ENCODE results near the gene UBE2Z.

GRCh38 chr17:48871035-48871550, 37.1 kb upstream of the UBE2Z start:
- TF ChIP-seq TCF7L2 (IDR thresholded peaks at IDR 0.05; ENCODE audit: low read depth, low read length): no peak
- TF ChIP-seq, protein P1, sequence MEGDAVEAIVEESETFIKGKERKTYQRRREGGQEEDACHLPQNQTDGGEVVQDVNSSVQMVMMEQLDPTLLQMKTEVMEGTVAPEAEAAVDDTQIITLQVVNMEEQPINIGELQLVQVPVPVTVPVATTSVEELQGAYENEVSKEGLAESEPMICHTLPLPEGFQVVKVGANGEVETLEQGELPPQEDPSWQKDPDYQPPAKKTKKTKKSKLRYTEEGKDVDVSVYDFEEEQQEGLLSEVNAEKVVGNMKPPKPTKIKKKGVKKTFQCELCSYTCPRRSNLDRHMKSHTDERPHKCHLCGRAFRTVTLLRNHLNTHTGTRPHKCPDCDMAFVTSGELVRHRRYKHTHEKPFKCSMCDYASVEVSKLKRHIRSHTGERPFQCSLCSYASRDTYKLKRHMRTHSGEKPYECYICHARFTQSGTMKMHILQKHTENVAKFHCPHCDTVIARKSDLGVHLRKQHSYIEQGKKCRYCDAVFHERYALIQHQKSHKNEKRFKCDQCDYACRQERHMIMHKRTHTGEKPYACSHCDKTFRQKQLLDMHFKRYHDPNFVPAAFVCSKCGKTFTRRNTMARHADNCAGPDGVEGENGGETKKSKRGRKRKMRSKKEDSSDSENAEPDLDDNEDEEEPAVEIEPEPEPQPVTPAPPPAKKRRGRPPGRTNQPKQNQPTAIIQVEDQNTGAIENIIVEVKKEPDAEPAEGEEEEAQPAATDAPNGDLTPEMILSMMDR (IDR thresholded peaks at IDR 0.05): no peak
